Neural crest cell (in vitro differentiated cells): ENCODE results near the gene DUSP6. TPM values are rescaled to one million over a fixed set of nuclear protein-coding genes. Genes with fewer than 3 reads are reported as not detected.

Experiments used
- DNase-seq: peaks from one replicate; pipeline ENCODE4 v3.0.0; 2021; ENCODE audit warnings: low read depth, mixed read lengths, low spot score
- H3K27ac Mint-ChIP-seq: one replicate; pipeline ENCODE4 v1.8.0; 2021; ENCODE audit warnings: mild to moderate bottlenecking, mixed read lengths; ENCODE audit not compliant: unreplicated experiment
- H3K27me3 Mint-ChIP-seq: 2 replicates; pipeline ENCODE4 v1.8.0; 2021; ENCODE audit warnings: low read depth, mild to moderate bottlenecking, mixed read lengths
- H3K36me3 Mint-ChIP-seq: 2 replicates; pipeline ENCODE4 v1.8.0; 2021; ENCODE audit warnings: low read depth, mild to moderate bottlenecking, mixed read lengths
- H3K4me1 Mint-ChIP-seq: 2 replicates; pipeline ENCODE4 v1.8.0; 2021; ENCODE audit warnings: mixed read lengths
- H3K4me3 Mint-ChIP-seq: one replicate; pipeline ENCODE4 v1.8.0; 2021; ENCODE audit warnings: mild to moderate bottlenecking, mixed read lengths
- H3K9me3 Mint-ChIP-seq: 2 replicates; pipeline ENCODE4 v1.8.0; 2021; ENCODE audit warnings: mixed read lengths
- total RNA-seq: library from RNA; stranded (reverse); gene quantifications from 2 replicates; pipeline ENCODE4 v1.2.1, GENCODE V29; 2021
- TF ChIP-seq, protein P1 (sequence below): fragments of 200-600 bp; sonication (generic); conservative IDR thresholded peaks from 2 replicates; pipeline ENCODE4 v1.5.0; 2021; ENCODE audit warnings: antibody characterized with exemption, mild to moderate bottlenecking

The DUSP6 gene
- total RNA-seq, 1 donor from 2014 or later = 112 TPM

- H3K36me3 Mint-ChIP-seq = no peaks in the 10 kb centered on the region
- peaks cover 27% of the 10 kb centered on the region for H3K4me1 Mint-ChIP-seq
- H3K4me3 Mint-ChIP-seq = no peak overlapping the region
- peaks cover 9% of the 10 kb centered on the region for H3K9me3 Mint-ChIP-seq
- no peaks in the 10 kb centered on the region for H3K27me3 Mint-ChIP-seq
- TF ChIP-seq, protein P1, sequence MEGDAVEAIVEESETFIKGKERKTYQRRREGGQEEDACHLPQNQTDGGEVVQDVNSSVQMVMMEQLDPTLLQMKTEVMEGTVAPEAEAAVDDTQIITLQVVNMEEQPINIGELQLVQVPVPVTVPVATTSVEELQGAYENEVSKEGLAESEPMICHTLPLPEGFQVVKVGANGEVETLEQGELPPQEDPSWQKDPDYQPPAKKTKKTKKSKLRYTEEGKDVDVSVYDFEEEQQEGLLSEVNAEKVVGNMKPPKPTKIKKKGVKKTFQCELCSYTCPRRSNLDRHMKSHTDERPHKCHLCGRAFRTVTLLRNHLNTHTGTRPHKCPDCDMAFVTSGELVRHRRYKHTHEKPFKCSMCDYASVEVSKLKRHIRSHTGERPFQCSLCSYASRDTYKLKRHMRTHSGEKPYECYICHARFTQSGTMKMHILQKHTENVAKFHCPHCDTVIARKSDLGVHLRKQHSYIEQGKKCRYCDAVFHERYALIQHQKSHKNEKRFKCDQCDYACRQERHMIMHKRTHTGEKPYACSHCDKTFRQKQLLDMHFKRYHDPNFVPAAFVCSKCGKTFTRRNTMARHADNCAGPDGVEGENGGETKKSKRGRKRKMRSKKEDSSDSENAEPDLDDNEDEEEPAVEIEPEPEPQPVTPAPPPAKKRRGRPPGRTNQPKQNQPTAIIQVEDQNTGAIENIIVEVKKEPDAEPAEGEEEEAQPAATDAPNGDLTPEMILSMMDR = no peak
- H3K27ac Mint-ChIP-seq = no peak overlapping the region
- DNase-seq = no peak
These were observed 27.0 kb upstream of the DUSP6 start for GRCh38 chr12:89379148-89379838.

DNA sequence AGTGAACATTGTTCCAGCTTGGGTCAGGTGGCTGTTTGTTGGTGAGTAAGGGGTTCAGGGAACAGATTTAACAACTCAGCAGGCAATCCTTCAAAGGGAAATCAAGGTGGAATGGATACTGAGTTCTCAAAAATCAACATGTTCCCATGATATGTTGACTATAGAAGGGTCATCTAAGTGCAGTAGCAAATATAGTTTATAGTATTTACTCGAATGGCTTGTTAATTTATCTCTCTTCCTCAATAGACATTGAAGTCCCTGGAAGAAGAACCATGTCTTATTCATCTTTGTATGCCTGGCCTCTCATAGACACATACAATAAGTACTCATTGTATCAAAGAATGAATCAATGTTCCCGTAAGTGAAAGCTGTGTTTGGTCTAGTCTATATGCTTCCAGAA is 24.5 kb upstream of the DUSP6 start:
- no peaks in the 10 kb centered on the region for H3K27me3 Mint-ChIP-seq
- no peak overlapping the region for H3K4me3 Mint-ChIP-seq
- peaks cover 27% of the 10 kb centered on the region for H3K4me1 Mint-ChIP-seq

DNA sequence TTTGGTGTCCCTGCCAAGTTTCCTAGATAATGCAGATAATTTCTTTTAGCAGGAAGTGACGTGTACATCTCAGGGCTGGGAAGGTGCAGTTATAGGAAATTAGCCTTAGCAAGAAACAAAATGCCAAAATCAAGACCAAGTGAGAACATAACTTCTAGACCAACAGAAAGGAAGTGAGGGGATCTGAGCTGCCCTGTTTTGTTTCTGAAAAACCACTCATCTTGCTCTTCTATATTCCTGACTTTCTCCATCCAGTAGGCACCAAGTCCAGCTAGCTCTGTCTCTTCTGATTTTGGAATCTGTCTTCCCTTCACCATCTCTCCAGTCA is 23.9 kb upstream of the DUSP6 start:
- H3K27me3 Mint-ChIP-seq = no peaks in the 10 kb centered on the region
- peaks cover 9% of the 10 kb centered on the region for H3K9me3 Mint-ChIP-seq
- H3K27ac Mint-ChIP-seq = no peak overlapping the region

More for the DNA sequence above, 24.5 kb upstream of the DUSP6 start:
- Mint-ChIP-seq H3K9me3 (peaks cover 9% of the 10 kb centered on the region), H3K27ac (no peak overlapping the region), H3K36me3 (no peaks in the 10 kb centered on the region)
- no peak for DNase-seq
- TF ChIP-seq, protein P1 = no peak

GRCh38 chr12:89373763-89374572 is 21.7 kb upstream of the DUSP6 start:
- TF ChIP-seq, protein P1 = no peak
- Mint-ChIP-seq H3K9me3 (peaks cover 9% of the 10 kb centered on the region), H3K27me3 (no peaks in the 10 kb centered on the region), H3K36me3 (no peaks in the 10 kb centered on the region), H3K4me3 (no peak overlapping the region), H3K27ac (no peak overlapping the region), H3K4me1 (peaks cover 48% of the 10 kb centered on the region)
- DNase-seq = no peak

More for the DNA sequence above, 23.9 kb upstream of the DUSP6 start:
- Mint-ChIP-seq H3K4me1 (peaks cover 33% of the 10 kb centered on the region), H3K4me3 (no peak overlapping the region), H3K36me3 (no peaks in the 10 kb centered on the region)
- TF ChIP-seq, protein P1 = no peak
- no peak for DNase-seq

DNA sequence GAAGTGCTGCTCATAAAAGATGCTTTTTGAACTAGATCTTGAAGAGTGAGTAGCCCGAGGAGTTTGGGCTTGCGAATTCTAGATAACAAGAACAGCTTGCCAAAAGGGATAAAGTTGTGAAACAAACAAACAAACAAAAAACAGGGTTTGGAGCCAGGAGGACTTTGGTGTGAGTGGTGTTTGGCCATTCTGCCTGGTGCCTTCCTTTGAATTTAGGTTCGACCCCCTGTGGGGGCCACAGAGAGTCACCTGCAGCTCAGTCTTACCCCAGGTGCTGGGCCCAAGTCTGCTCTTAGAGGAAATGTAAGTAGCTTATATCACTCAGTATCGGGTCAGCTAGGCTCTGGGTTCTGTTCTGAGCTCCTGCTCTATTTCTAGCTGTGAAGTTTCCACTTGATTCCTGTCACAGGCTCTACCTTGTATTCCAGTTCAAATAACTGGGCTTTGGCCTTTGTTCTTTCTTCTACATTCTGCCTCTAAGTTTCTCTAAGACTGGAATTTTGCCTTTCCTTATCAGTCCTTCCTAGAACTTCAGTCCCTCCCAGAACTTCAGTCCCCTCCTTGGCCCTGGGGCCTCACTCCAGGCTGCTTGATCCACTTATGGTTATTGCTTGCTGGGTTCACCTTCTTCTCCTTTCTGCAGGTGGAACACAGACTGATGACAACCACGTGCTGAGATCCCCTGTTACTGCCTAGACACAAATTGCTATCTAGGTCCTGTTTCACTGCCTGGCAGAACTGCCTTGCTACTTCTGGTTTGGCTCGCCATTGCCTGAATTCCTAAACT is 20.5 kb upstream of the DUSP6 start:
- Mint-ChIP-seq H3K36me3 (no peaks in the 10 kb centered on the region), H3K27ac (peak overlapping the region; percentile 55), H3K9me3 (peaks cover 9% of the 10 kb centered on the region), H3K4me3 (no peak overlapping the region), H3K4me1 (peaks cover 48% of the 10 kb centered on the region), H3K27me3 (no peaks in the 10 kb centered on the region)
- TF ChIP-seq, protein P1 = no peak
- no peak for DNase-seq
